ENCODE data around the gene JMJD7.
A peak's percentile ranks its signal among the peaks of the same experiment; 100 is the strongest.

JMJD7 gene

DNA sequence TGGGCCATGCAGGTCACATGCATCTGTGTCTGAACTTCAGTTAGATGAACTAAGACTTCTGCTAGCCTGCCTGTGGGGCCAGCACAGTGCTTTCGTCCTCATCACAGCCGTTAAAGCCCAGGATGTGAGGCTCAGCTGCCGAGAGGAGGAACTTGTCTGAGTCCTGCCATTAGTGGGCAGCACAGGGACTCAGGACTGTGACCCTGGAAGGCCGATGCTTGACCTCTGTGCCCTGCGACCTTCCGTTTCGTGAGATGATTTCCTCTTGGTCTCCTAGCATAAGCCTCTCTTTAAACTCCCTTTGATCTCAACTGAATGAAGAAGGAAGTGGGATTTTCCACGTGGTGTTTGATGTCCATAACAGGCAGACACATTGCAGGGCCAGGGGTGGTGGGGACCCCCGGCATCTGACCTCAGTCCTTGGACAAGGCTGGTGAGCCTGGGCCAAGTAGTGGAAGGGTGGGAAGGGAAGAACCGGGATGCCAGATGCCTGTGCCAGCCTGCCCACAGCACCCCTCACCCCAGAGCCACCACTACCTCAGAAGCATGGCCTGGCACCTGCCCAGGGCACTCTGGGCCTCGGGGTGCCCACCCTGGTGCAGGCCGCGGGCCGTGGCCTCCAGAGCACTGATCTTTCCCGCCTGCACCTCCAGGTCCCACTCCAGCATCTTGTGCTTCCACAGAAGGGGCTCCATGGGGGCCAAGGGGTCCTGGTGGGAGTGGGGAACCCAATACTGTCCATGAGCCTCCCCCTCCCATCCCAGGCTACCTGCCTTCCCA lies 32.3 kb downstream of the JMJD7 start:
- Mint-ChIP-seq H3K4me1 (peaks cover 10% of the 10 kb centered on the region), H3K9me3 (no peaks in the 10 kb centered on the region), H3K27ac (peak overlapping the region; percentile 17), H3K27me3 (peaks cover 23% of the 10 kb centered on the region), H3K4me3 (no peak overlapping the region), H3K36me3 (no peaks in the 10 kb centered on the region)
- no peak for DNase-seq
- CTCF ChIA-PET: interaction anchor here (0.8 to 1.7 kb wide), 3 partner anchors 44 to 77 kb away, joined by 3 to 5 read pairs (median 3); no protein-coding TSS in a partner anchor

DNA sequence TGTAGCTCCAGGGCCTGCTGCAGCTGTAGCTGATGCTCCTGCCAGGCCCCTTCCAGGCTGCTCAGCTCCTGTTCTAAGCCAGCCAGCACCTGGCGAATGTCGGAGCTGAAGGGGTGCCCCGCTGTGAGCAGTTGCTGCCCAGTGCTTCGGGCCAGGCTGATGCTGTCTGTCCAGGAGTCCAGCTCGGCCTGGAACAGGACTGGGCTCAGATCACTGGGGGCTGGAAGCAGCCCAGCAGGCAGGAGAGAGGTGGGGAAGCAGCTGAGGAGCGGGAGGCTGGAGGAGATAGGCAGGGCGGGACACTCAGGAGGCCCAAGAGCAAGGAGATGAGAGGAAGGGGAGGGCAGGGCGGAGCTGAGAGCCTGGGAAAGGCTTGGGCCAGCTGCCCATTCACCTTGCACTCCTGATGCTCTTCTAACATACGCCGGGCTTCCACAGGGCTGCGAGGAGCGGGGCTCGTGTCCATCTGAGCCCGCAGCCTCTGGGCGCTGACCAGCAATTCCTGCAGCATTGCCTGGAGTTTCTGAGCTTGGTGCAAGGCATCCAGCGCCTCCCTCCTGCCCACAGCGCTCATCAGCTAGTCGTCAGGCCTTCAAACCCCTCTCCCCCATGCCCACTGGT lies 34.0 kb downstream of the JMJD7 start:
- no peak overlapping the region for H3K27ac Mint-ChIP-seq
- H3K9me3 Mint-ChIP-seq: no peaks in the 10 kb centered on the region
- CTCF ChIA-PET: interaction anchor here (0.8 to 1.7 kb wide), 6 partner anchors 15 to 88 kb away, joined by 3 to 5 read pairs (median 3); partner anchors contain the start of gene MAPKBP1
- no peak overlapping the region for H3K4me3 Mint-ChIP-seq
- H3K4me1 Mint-ChIP-seq: peaks cover 10% of the 10 kb centered on the region
- H3K36me3 Mint-ChIP-seq: no peaks in the 10 kb centered on the region
- peaks cover 28% of the 10 kb centered on the region for H3K27me3 Mint-ChIP-seq
- no peak for DNase-seq

DNA sequence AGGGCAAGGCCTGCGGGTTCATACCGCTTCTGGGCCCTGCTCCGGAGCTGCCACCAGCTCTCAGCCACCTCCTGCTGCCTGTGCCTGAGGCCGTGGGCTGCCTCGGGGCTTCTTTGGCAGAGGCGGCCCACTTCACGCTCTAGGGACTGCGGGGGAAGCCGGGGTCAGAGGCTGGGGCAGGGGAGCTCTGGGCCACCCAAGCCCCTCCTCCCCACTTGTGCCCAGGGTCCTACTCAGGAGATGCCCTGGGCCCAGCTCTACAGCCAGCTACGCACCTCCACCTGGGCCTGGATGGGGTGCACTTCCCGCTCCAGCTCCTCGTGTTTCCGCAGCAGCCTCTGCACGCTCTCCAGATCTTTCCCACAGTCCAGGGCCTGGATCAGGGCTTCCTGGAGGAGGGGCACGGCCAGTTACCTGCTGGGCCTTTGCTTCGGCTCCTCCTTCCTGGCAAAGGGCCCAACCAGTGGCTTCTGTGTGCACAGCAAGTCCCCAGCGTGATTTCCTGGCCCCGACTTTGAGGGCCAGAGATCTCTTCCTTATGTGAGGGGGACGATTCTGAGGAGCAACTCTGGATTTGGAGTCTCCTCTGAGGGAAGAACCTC lies 34.7 kb downstream of the JMJD7 start:
- Mint-ChIP-seq H3K36me3 (no peaks in the 10 kb centered on the region), H3K4me1 (peaks cover 10% of the 10 kb centered on the region), H3K27ac (no peak overlapping the region), H3K27me3 (peaks cover 33% of the 10 kb centered on the region), H3K9me3 (no peaks in the 10 kb centered on the region), H3K4me3 (no peak overlapping the region)
- CTCF ChIA-PET: interaction anchor here (0.9 to 1.0 kb wide), 2 partner anchors 31 to 42 kb away, joined by 3 read pairs; no protein-coding TSS in a partner anchor
- DNase-seq: no peak

DNA sequence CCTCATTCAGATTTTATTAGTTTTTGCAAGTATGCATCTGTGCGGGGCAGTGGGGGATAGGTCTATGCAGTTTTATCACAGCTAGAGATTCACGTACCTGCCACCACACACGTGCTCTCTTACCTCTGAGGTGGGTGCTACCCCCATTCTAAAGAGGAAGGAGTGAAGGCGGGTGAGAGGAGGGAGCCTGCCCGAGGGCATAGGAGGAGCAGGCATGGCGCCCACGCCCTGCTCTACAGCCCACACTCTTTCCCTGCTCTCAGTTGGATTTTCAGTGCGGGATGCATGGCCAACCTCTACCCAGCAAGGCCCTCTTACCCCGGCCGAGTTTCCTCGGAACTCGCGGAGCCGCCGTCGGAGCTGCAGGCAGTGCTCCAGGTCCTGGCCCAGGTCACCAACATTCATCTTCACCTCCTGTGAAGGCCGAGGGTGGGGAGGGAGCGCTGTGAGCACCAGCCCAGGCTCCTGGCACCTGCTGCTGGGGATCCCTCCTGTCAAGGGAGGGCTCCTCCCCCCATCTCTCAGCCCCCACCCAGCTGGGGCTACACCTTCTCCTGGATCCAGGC lies 37.7 kb downstream of the JMJD7 start:
- Mint-ChIP-seq H3K27me3 (peaks cover 36% of the 10 kb centered on the region), H3K4me1 (peaks cover 8% of the 10 kb centered on the region), H3K27ac (no peak overlapping the region), H3K9me3 (no peaks in the 10 kb centered on the region), H3K36me3 (no peaks in the 10 kb centered on the region), H3K4me3 (no peak overlapping the region)
- no peak for DNase-seq
- CTCF ChIA-PET: interaction anchor here (1.7 kb wide), 1 partner anchor 39 kb away, joined by 4 read pairs; no protein-coding TSS in a partner anchor

DNA sequence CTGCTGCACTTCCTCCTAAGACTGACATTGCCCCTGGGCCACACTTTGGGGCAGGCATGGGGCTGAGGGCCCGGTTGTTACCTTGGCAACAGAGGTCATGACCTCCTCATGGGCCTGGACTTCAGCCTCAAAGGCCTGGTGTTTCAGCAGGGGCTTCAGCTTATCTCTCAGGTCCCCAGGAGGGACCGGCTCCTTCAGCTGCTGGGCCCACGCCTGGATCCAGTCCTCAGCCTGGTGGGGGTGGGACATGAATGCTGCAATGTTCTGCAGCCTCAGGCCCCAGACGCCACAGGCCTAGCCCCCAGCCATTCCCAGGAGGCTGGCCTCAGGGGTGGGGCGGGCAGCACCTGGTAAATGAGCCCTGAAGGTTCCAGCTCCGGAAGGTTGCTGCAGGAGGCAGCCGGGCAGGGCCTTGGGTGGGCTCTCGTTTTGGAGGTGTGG lies 38.4 kb downstream of the JMJD7 start:
- Mint-ChIP-seq H3K27ac (no peak overlapping the region), H3K36me3 (no peaks in the 10 kb centered on the region), H3K9me3 (no peaks in the 10 kb centered on the region), H3K4me3 (no peak overlapping the region), H3K4me1 (peaks cover 12% of the 10 kb centered on the region), H3K27me3 (peaks cover 29% of the 10 kb centered on the region)
- CTCF ChIA-PET: interaction anchor here (1.7 kb wide), 1 partner anchor 38 kb away, joined by 4 read pairs; no protein-coding TSS in a partner anchor
- DNase-seq: no peak

DNA sequence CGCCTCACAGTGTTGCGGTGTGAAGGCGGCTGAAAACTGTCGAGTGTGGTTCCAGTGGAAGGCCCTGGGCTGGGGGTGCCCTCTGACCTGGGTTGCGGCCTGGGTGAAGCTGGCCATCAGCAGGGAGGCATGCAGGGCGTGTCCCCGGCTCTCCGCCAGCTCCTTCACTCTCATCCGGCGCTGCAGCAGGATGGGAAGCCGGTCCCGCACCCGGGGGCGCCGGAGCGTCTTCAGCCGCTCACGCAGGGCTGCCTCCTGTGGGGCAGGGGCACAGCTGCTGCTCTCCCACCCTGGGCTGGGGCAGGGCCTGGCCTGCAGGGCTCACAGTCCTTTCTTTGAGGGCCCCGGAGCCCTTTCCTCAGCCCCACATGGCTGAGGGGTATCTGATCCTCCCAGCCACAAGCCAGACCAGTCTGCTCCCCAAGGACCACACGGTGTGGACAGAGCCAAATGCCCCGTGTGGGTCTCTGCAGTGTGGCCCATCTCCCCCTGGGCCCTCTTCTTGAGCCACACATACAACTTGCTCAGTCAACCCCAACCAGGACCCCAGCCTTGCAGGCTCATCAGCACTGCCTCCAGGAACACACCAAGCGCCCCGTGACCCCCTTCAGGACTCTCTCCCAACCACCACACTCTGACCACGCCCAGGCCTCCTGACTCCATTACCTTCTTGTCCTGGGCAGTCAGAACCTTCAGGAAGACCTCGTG lies 39.1 kb downstream of the JMJD7 start:
- no peaks in the 10 kb centered on the region for H3K9me3 Mint-ChIP-seq
- H3K4me3 Mint-ChIP-seq: no peak overlapping the region
- H3K4me1 Mint-ChIP-seq: peaks cover 12% of the 10 kb centered on the region
- H3K36me3 Mint-ChIP-seq: no peaks in the 10 kb centered on the region
- CTCF ChIA-PET: interaction anchor here (1.1 to 1.7 kb wide), 2 partner anchors 9 to 37 kb away, joined by 3 to 4 read pairs; no protein-coding TSS in a partner anchor
- H3K27ac Mint-ChIP-seq: no peak overlapping the region
- H3K27me3 Mint-ChIP-seq: peaks cover 27% of the 10 kb centered on the region
- DNase-seq: no peak

DNA sequence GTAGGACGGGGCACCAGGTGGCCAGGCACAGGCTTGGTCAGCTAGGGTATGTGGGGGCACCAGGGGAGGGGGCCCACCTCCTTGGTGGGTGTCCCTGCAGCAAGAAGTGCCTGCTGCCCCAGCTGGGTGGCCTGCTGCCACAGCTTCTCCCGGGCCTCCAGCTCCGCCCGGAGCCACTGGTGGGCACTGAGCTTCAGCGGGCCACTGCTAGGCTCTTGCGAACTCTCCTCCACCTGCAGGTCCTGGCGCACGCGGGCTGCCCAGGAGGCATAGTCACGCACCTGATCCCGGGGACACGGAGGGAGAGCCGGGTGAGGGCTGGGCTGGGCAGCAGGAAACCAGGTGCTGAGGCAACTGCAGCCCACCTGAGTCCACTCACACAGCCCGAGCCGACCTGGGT lies 40.4 kb downstream of the JMJD7 start:
- Mint-ChIP-seq H3K4me1 (peaks cover 12% of the 10 kb centered on the region), H3K27me3 (peaks cover 27% of the 10 kb centered on the region), H3K36me3 (no peaks in the 10 kb centered on the region), H3K9me3 (no peaks in the 10 kb centered on the region), H3K27ac (no peak overlapping the region), H3K4me3 (no peak overlapping the region)
- DNase-seq: no peak
- CTCF ChIA-PET: interaction anchor here (0.6 kb wide), 1 partner anchor 52 kb away, joined by 3 read pairs; no protein-coding TSS in a partner anchor

DNA sequence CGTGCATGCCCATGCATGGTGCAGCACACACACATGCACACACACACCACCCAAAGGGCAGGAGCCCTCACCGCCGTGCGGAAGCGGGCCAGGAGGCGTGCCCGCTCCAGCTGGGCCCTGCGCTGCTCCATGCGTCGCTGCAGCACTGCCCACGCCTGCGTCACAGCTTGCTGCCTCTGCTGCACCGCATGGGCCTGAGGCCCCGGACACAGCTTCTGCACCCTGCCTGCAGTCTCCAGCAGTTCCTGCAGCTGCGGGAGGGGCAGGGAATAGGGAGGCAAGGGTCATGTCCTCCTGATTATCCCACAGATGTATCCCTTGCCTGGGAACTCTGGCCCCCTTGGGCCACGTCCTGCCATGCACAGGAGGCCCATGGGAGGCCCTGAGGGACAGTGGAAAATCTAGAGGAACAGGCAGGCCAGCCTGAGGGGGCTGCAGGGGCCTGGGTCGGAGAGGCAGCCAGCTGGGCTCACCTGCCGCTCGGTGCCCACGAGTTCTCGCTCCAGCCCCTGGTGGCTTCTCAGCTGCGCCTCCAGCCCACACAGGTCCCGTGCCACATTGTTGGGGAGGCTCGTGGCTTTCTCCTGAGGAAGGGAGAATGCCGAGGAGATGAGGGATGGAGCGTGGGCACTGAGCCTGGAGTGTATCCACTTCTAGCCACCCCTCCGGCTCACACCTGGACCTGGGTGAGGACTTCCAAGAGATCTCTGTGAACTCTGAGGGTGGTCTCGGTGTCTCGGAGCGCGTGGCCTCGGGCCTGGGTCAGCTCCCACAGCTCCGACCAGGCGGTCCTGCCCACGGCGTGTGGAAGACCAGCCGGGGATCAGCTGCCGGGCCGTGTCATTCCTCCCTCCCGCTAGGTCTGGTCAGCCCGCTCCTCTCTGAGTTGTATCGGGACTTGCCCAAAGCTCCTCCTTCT lies 42.1 kb downstream of the JMJD7 start:
- Mint-ChIP-seq H3K27ac (peak overlapping the region; percentile 87), H3K4me3 (no peak overlapping the region), H3K4me1 (peaks cover 12% of the 10 kb centered on the region), H3K9me3 (no peaks in the 10 kb centered on the region), H3K27me3 (peaks cover 37% of the 10 kb centered on the region), H3K36me3 (no peaks in the 10 kb centered on the region)
- CTCF ChIA-PET: interaction anchor here (0.7 to 1.3 kb wide), 5 partner anchors 12 to 59 kb away, joined by 3 to 4 read pairs (median 3); no protein-coding TSS in a partner anchor
- no peak for DNase-seq

DNA sequence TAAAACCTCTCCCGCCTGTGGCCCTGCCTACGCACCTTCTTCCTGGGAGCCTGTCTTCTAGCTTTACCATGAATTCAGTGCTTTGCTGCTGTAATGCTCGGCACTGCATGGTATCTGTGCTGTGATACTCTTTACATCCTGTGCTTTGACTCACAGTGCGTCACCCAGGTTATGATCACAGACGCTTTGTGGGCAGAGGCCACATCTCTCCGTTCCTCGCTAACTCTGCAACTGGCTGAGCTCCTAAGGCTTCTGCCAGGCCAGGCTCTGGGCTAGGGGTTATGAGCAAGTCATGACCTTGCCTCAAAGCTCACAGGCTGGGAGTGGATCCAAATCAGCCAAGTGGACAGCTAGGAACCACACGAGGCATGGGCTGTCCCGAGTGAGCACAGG lies 42.8 kb downstream of the JMJD7 start:
- peaks cover 41% of the 10 kb centered on the region for H3K27me3 Mint-ChIP-seq
- peaks cover 12% of the 10 kb centered on the region for H3K4me1 Mint-ChIP-seq
- H3K4me3 Mint-ChIP-seq: no peak overlapping the region
- CTCF ChIA-PET: interaction anchor here (0.7 to 1.3 kb wide), 5 partner anchors 13 to 96 kb away, joined by 3 to 4 read pairs (median 3); partner anchors contain the start of gene MAPKBP1
- peak; percentile 74 for DNase-seq
- peak overlapping the region; percentile 87 for H3K27ac Mint-ChIP-seq
- H3K36me3 Mint-ChIP-seq: no peaks in the 10 kb centered on the region
- no peaks in the 10 kb centered on the region for H3K9me3 Mint-ChIP-seq

DNA sequence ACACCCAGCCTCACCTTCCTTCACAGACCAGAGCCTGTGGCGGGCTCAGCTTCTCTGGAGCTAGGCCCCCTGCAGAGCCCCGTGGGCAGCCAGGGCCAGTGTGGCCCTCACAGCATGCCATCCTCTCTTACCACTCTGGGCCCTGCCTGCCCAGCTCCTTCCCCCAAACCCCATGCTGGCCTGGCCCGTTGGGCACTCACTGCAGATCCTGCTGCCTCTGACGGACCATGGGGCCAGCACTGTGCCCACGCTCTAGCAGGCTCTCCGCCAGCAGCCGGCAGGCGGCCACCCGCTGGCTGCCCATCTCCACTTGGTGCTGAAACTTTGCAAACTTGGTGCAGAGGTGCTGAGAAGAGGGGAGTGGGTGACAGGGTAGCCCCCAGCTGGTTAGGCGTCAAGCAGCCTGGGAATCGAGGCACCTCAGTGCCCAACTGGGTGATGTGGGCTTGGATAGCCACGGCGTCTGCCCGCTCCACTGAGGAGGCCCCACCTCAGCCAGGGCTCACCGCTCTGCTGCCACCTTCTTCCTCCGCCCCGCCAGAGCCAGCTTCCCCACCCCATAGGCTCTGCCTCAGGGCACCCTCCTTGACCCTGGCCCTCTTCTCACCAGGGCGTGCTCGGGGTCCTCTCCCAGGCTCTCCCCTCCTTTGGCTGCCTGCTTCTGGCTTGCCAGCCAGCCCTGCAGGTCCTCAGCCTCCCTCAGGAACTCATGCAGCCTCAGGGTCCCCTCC lies 43.4 kb downstream of the JMJD7 start:
- no peak for DNase-seq
- CTCF ChIA-PET: interaction anchor here (0.7 to 1.3 kb wide), 5 partner anchors 14 to 97 kb away, joined by 3 to 4 read pairs (median 3); partner anchors contain the start of gene MAPKBP1
- no peaks in the 10 kb centered on the region for H3K36me3 Mint-ChIP-seq
- H3K27ac Mint-ChIP-seq: peak overlapping the region; percentile 87
- H3K4me3 Mint-ChIP-seq: no peak overlapping the region
- H3K27me3 Mint-ChIP-seq: peaks cover 41% of the 10 kb centered on the region
- no peaks in the 10 kb centered on the region for H3K9me3 Mint-ChIP-seq
- H3K4me1 Mint-ChIP-seq: peaks cover 12% of the 10 kb centered on the region

DNA sequence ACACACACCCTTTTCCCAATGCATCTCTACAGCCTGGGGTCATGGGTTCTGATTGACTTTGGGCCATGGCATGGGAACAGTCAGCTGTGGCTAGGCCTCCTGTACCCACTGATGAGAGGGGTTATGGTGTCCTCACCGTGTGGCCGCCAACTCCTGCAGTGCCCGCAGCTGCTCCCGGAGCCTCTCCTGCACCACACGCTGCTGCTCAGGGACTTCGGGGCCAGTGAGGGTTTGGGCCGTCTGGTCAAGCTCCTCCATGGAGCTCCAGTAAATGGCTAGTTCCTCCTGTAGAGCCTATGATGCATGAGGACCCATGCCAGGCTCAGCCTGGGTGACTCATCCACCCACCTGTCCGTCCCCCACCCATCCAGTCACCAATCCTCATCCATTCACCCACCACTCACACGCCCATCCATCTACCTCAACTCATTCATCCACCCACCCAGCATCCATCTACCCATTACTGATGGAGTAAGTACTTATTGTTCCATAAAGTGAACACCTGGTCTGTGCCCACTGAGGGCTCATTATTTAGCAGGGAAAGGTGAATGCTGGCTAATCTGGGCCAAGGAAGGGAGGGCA lies 44.4 kb downstream of the JMJD7 start:
- DNase-seq: no peak
- Mint-ChIP-seq H3K4me1 (peaks cover 12% of the 10 kb centered on the region), H3K4me3 (no peak overlapping the region), H3K27ac (no peak overlapping the region), H3K9me3 (no peaks in the 10 kb centered on the region), H3K36me3 (no peaks in the 10 kb centered on the region), H3K27me3 (peaks cover 39% of the 10 kb centered on the region)
- CTCF ChIA-PET: interaction anchor here (1.3 kb wide), 1 partner anchor 98 kb away, joined by 3 read pairs; the partner anchor contains the start of gene MAPKBP1

DNA sequence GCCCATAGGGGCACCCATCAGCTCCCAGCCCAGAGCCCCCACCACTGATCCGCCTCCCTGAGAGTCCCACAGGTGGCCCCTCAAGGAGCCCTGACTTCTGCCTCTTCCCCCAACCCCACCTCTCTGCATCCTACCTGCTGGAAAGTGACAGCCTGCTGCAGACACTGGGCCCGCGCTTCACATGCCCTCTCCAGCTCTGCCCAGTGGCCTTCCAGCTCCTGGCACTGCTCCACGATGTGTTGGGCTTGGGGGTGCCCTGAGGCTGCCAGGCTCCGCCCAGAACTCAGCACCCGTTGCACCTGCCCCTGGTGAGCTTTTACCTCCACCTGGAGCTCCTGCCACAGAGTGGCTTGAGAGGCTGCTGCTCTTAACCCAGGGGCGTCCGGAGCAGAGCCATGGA lies 45.8 kb downstream of the JMJD7 start:
- no peaks in the 10 kb centered on the region for H3K9me3 Mint-ChIP-seq
- H3K4me3 Mint-ChIP-seq: no peak overlapping the region
- CTCF ChIA-PET: no interaction called here
- H3K27ac Mint-ChIP-seq: no peak overlapping the region
- no peaks in the 10 kb centered on the region for H3K36me3 Mint-ChIP-seq
- DNase-seq: no peak
- peaks cover 12% of the 10 kb centered on the region for H3K4me1 Mint-ChIP-seq
- peaks cover 36% of the 10 kb centered on the region for H3K27me3 Mint-ChIP-seq
